ENCODE data around the gene RUFY4. TPM values are rescaled to one million over a fixed set of nuclear protein-coding genes. Genes with fewer than 3 reads are reported as not detected.

Gene RUFY4
- polyA plus RNA-seq, 2 of the 4 experiments (the other 2 are of a cell fraction) = 0.04 TPM; not detected in 1

DNA sequence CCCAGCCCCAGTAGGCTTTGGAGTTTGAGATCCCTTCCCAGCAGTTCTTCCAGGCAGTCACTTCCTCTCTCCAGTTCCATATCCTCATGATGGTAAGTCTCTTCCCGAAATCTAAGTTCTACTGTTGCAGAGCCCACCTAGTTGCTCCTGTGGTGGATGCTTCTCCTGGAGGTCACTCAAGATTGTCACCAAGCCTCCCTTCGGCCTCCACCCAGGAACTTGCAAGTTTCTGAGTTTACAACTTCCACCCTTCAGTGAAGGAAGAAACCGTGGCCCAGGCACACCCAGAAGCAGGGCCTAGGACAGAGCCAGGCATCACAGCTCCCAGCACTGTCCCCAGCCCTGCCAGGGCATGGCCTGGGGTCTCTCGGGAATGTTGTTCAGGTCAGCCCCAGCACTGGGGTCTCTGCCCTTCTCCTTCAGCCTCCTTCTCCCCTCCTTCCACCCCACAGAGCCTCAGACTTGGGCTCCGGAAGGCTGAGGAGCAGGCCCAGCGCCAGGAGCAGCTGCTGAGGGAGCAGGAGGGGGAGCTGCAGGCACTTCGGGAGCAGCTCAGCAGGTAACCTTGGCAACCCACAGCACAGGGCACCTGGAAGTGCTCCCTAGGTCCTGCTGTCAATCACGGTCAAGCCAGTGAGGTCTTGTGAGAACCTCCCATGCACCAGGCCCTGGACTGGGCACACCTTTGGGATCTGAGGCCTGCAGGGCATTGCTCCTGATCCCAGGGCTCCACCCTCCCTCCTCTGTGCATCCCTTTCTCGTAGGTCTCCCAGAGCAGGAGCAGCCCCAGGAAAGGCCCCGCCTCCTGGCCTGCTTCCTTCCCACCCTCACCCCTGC lies 7.1 kb downstream of the RUFY4 start:
- no peak for TF ChIP-seq NR3C1 (IDR thresholded peaks at IDR 0.05)
- no peak for TF ChIP-seq FOSB (CRISPR knock-in tag; IDR thresholded peaks at IDR 0.05)
- TF ChIP-seq SREBF2 (IDR thresholded peaks at IDR 0.05) = no peak
- no peak for TF ChIP-seq TP53 (CRISPR knock-in tag; IDR thresholded peaks at IDR 0.05)
- TF ChIP-seq, protein P1, sequence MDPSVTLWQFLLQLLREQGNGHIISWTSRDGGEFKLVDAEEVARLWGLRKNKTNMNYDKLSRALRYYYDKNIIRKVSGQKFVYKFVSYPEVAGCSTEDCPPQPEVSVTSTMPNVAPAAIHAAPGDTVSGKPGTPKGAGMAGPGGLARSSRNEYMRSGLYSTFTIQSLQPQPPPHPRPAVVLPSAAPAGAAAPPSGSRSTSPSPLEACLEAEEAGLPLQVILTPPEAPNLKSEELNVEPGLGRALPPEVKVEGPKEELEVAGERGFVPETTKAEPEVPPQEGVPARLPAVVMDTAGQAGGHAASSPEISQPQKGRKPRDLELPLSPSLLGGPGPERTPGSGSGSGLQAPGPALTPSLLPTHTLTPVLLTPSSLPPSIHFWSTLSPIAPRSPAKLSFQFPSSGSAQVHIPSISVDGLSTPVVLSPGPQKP (IDR thresholded peaks at IDR 0.05; ENCODE audit: low read depth, low read length) = no peak
- TF ChIP-seq, protein P2, sequence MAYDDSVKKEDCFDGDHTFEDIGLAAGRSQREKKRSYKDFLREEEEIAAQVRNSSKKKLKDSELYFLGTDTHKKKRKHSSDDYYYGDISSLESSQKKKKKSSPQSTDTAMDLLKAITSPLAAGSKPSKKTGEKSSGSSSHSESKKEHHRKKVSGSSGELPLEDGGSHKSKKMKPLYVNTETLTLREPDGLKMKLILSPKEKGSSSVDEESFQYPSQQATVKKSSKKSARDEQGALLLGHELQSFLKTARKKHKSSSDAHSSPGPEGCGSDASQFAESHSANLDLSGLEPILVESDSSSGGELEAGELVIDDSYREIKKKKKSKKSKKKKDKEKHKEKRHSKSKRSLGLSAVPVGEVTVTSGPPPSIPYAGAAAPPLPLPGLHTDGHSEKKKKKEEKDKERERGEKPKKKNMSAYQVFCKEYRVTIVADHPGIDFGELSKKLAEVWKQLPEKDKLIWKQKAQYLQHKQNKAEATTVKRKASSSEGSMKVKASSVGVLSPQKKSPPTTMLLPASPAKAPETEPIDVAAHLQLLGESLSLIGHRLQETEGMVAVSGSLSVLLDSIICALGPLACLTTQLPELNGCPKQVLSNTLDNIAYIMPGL (CRISPR knock-in tag; IDR thresholded peaks at IDR 0.05; ENCODE audit: borderline replicate concordance) = no peak
- TF ChIP-seq PHF8 (IDR thresholded peaks at IDR 0.05; ENCODE audit: borderline replicate concordance, low read depth) = no peak
- TF ChIP-seq, protein P3, sequence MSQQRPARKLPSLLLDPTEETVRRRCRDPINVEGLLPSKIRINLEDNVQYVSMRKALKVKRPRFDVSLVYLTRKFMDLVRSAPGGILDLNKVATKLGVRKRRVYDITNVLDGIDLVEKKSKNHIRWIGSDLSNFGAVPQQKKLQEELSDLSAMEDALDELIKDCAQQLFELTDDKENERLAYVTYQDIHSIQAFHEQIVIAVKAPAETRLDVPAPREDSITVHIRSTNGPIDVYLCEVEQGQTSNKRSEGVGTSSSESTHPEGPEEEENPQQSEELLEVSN (IDR thresholded peaks at IDR 0.05; ENCODE audit: borderline replicate concordance, low read depth) = no peak
- no peak for TF ChIP-seq KDM1A (IDR thresholded peaks at IDR 0.05; ENCODE audit: low read depth)
- TF ChIP-seq JUN (IDR thresholded peaks at IDR 0.05) = no peak
- TF ChIP-seq RFX5 (IDR thresholded peaks at IDR 0.05) = no peak
- no peak for TF ChIP-seq CBX8 (IDR thresholded peaks at IDR 0.05)
- TF ChIP-seq POLR2AphosphoS2 (conservative IDR thresholded peaks at IDR 0.05; ENCODE audit: low read length) = no peak
- no peak for TF ChIP-seq ZSCAN20 (CRISPR knock-in tag; IDR thresholded peaks at IDR 0.05)
- TF ChIP-seq HEYL (CRISPR knock-in tag; IDR thresholded peaks at IDR 0.05) = no peak
- Histone ChIP-seq H3K27ac (no peak overlapping the region), H3K4me1 (no peaks in the 10 kb centered on the region), H3K4me3 (no peak overlapping the region), H3K4me2 (no peak overlapping the region), H3K9me3 (no peaks in the 10 kb centered on the region)
- 55% methylated on average over 10 of the region's 10 CpGs for WGBS (ENCODE audit: missing lambda C conversion rate)
- POLR2A ChIA-PET = no interaction called here
- no peak for FAIRE-seq
- ATAC-seq = peak in 1 of 2 experiments; percentile 11; a peak in 1 of 6 replicates
- CTCF ChIA-PET = interaction anchor here (16.7 kb wide), 1 partner anchor 287 kb away, joined by 177 read pairs; no protein-coding TSS in a partner anchor
- DNase-seq (ENCODE audit: low read depth in 1 of 2, low spot score in 1 of 2) = no peak

DNA sequence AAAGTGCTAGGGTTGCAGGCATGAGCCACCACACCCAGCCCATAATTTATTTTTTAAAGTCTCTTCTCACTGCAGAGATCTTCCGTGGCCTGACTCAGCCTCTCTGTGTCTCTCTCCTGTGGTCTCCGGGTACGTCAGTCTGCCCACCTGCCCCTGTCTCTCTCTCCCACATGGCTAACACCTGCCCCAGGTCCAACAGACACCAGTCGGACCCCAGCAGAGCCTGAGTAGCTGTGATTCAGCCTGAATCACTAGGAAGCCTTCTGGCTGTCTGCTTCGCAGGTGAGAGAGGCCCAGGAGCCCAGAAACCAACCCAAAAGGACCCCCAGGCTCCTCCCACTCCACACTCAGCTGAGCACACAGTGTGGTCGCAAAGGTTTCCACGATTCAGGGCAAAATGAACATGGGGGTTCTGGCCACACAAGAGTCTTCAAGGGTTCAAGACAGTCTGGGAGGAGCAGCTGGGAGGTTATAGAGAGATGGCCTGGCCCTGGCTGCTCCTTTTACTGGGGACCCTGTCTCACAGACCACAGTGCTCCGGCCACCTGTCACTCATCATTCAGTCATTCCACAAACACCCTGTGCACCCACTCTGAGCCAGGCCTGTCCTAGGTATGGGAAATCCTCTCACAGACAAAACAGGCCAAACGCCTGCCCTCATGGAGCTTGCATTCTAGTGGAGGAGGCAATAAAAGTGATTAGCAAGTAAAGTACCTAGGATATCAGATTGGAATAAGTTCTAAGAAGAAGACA lies 8.6 kb downstream of the RUFY4 start:
- no peak for ATAC-seq
- H3K4me1 ChIP-seq = no peaks in the 10 kb centered on the region
- no peak for DNase-seq (ENCODE audit: low read depth in 1 of 2, low spot score in 1 of 2)
- CTCF ChIA-PET = interaction anchor here (1.2 to 16.7 kb wide), 4 partner anchors 9 to 289 kb away, joined by 3 to 177 read pairs (median 11); partner anchors contain the start of gene RUFY4
- no peak overlapping the region for H3K4me2 ChIP-seq
- 58% methylated on average over 9 of the region's 9 CpGs for WGBS (ENCODE audit: missing lambda C conversion rate)
- POLR2A ChIA-PET = no interaction called here
- H3K9me3 ChIP-seq = no peaks in the 10 kb centered on the region
- no peak for FAIRE-seq
- TF ChIP-seq POLR2A (IDR thresholded peaks at IDR 0.05; ENCODE audit: low read length) (no peak), RARB (CRISPR knock-in tag; IDR thresholded peaks at IDR 0.05) (no peak), RAD21 (conservative IDR thresholded peaks at IDR 0.05 in 1 of 2, IDR thresholded peaks at IDR 0.05 in 1 of 2) (no peak), CBX8 (IDR thresholded peaks at IDR 0.05) (no peak), EHF (CRISPR knock-in tag; IDR thresholded peaks at IDR 0.05) (no peak), ZC3H11A (IDR thresholded peaks at IDR 0.05) (no peak), JUNB (IDR thresholded peaks at IDR 0.05) (no peak), KDM5A (IDR thresholded peaks at IDR 0.05) (no peak)
- TF ChIP-seq, protein P4, sequence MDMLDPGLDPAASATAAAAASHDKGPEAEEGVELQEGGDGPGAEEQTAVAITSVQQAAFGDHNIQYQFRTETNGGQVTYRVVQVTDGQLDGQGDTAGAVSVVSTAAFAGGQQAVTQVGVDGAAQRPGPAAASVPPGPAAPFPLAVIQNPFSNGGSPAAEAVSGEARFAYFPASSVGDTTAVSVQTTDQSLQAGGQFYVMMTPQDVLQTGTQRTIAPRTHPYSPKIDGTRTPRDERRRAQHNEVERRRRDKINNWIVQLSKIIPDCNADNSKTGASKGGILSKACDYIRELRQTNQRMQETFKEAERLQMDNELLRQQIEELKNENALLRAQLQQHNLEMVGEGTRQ (IDR thresholded peaks at IDR 0.05) = no peak
- TF ChIP-seq, protein P3 (IDR thresholded peaks at IDR 0.05; ENCODE audit: borderline replicate concordance, low read depth) = no peak
- TF ChIP-seq, protein P1 (IDR thresholded peaks at IDR 0.05; ENCODE audit: low read depth, low read length) = no peak
- TF ChIP-seq, protein P2 (CRISPR knock-in tag; IDR thresholded peaks at IDR 0.05; ENCODE audit: borderline replicate concordance) = no peak
- TF ChIP-seq, protein P5, sequence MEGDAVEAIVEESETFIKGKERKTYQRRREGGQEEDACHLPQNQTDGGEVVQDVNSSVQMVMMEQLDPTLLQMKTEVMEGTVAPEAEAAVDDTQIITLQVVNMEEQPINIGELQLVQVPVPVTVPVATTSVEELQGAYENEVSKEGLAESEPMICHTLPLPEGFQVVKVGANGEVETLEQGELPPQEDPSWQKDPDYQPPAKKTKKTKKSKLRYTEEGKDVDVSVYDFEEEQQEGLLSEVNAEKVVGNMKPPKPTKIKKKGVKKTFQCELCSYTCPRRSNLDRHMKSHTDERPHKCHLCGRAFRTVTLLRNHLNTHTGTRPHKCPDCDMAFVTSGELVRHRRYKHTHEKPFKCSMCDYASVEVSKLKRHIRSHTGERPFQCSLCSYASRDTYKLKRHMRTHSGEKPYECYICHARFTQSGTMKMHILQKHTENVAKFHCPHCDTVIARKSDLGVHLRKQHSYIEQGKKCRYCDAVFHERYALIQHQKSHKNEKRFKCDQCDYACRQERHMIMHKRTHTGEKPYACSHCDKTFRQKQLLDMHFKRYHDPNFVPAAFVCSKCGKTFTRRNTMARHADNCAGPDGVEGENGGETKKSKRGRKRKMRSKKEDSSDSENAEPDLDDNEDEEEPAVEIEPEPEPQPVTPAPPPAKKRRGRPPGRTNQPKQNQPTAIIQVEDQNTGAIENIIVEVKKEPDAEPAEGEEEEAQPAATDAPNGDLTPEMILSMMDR (IDR thresholded peaks at IDR 0.05) = no peak
- no peak overlapping the region for H3K4me3 ChIP-seq
- H3K27ac ChIP-seq = no peak overlapping the region

All from A549 (cell line).